GM18858 (cell line): Measurements from ENCODE around the gene GJC2.
A peak's percentile ranks its signal among the peaks of the same experiment; 100 is the strongest.

Experiments
- ATAC-seq: cut with Tn5 transposase; IDR thresholded peaks from one replicate; pipeline ENCODE4 v1.9.1; 2021; ENCODE audit not compliant: unreplicated experiment

The GJC2 gene

GRCh38 chr1:228156515-228156881 is 6.8 kb downstream of the GJC2 start:
- ATAC-seq = no peak

GRCh38 chr1:228156941-228157728 is 7.4 kb downstream of the GJC2 start:
- ATAC-seq = no peak

- no peak for ATAC-seq
Measured at GRCh38 chr1:228157729-228158126, 8.0 kb downstream of the GJC2 start.

- ATAC-seq = no peak
Measured at GRCh38 chr1:228158151-228159007, 8.6 kb downstream of the GJC2 start.

GRCh38 chr1:228159008-228159665 is 9.4 kb downstream of the GJC2 start:
- no peak for ATAC-seq

GRCh38 chr1:228160201-228160761 is 10.6 kb downstream of the GJC2 start:
- no peak for ATAC-seq

- no peak for ATAC-seq
Measured at GRCh38 chr1:228161362-228161761, 11.6 kb downstream of the GJC2 start.

GRCh38 chr1:228161866-228162265 is 12.1 kb downstream of the GJC2 start:
- no peak for ATAC-seq

- no peak for ATAC-seq
Measured at GRCh38 chr1:228162286-228163006, 12.7 kb downstream of the GJC2 start.

- no peak for ATAC-seq
Measured at GRCh38 chr1:228163007-228163753, 13.4 kb downstream of the GJC2 start.

GRCh38 chr1:228163776-228164519 is 14.2 kb downstream of the GJC2 start:
- ATAC-seq = no peak

GRCh38 chr1:228164561-228165371 is 15.0 kb downstream of the GJC2 start:
- peak; percentile 1 for ATAC-seq

- ATAC-seq = peak; percentile 79
Measured at GRCh38 chr1:228165372-228166169, 15.8 kb downstream of the GJC2 start, which contains the start of gene IBA57. IBA57 (plus strand) TSS chr1:228165804; CDS start chr1:228165817, 13 bp downstream.

GRCh38 chr1:228166170-228166936 is 16.6 kb downstream of the GJC2 start:
- peak; percentile 20 for ATAC-seq

GRCh38 chr1:228168563-228169270 is 19.0 kb downstream of the GJC2 start:
- no peak for ATAC-seq

- ATAC-seq = no peak
Measured at GRCh38 chr1:228169345-228169744, 19.6 kb downstream of the GJC2 start.
